ENCODE results near the gene RIC3.

RIC3 gene

DNA sequence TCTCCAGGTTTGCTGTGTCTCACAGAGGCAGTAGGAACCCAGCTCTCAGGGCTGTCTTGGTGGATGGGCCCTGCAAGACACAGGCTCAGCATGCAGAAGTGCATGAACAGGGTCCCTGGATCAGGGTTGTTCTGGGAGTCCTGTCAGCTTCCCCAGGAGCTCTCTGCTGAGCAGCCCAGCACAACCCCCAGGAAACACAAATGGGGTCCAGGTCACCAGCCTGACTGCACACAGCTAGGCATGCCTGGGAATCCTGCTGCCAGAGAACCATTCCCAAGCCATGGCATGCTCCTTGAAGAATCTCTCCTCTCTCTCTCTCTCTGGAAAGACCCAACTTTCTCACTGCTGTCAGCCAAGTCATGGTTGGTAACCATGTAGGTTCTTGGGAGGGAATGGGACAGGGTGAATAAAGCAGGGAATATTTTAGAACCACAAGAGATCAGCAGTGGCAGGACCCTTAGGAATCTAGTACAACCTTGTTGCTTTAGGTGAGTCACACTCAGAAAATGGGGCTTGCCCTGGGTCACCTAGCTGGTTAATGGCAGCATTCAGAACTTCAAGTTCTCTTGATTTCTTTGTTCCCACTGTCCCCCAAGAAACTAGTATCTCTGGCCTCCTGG, 66.4 kb downstream of the RIC3 start:
- no peak for FAIRE-seq

GRCh38 chr11:8101421-8101820, 67.4 kb downstream of the RIC3 start:
- no peak for FAIRE-seq

DNA sequence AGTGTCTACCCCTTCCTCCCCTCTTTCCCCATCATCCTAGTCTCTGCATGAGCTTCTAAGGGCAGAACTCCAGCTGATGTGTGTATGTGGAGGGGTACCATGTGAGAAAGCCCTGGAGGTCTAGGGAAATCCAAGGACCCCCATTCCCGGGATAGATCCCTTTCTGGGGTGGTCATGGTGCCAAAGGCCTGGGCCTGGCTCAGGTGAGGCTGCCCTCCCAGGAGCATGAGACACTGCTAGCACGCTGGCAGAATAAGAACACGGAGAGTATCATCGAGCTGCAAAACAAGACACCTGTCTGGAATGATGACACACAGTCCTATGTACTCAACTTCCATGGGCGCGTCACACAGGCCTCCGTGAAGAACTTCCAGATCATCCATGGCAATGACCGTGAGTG, 68.2 kb downstream of the RIC3 start:
- FAIRE-seq = no peak

GRCh38 chr11:8100158-8100557, 68.7 kb downstream of the RIC3 start:
- FAIRE-seq = no peak

DNA sequence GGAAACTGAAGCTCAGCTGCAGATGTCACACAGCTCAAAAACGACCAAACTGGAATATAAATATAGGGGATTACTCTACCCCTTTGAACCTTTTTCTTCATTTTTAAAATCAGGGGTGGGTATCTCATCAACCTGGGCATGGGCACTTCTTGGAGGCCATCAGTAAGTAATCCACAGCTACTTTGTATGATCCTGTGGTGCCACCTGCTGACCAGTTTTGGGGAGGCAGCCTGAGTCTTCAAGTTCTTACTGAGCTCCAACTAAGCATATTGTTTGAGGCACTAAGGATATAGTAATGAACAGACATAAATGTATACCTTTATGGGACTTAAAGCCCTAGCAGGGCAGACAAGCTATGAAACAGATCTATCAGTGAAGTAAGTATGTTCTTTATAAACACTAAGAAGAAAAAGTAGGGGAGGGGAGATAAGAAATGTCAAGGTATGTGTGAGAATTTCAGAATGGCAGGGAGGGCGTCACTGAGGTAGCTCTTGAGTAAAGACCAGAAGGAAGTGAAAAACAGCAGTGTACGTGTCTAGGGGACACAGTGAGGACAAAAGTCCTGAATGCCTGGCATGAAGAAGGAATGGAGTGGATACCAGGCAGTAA, 69.4 kb downstream of the RIC3 start:
- FAIRE-seq = no peak

DNA sequence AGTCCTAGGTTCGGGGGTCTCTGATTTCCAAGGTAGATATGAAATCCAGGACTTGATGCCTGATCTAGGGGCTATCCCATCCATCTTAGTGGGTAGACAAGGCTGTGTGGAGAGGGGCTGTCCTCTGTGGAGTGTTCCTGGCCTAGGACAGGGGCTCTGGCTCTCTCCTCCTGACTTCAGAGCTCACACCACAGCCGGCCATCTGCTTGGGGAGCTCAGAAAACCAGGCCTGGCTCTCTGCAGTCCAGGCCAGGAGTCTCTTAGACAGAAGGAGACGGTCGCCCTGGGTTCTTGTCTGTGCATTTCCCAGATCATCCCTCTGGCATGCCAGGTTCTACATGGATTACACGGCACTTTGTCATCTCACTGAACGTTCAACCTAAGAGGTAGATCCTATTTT, 69.9 kb downstream of the RIC3 start:
- FAIRE-seq = no peak

DNA sequence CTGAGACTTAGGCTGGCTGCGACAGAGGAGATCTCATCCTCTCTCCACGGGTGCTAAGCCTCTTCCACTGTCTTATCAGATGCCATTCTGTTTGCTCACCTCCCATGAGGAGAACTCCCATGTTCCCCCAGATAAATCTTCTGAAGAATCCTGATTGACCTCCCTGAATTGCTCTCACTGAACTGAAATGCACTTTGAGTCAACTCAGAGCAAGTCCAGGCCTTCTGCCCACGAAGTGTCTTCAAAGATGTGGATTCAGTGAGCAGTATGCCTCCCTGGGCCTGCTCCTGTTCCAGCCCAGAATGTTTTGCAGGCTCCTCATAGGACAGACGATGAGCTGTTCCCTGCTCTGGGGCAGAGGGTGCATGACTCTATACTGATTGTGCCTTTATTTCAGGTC, 70.5 kb downstream of the RIC3 start:
- no peak for FAIRE-seq

GRCh38 chr11:8097926-8098325, 70.9 kb downstream of the RIC3 start:
- no peak for FAIRE-seq

- FAIRE-seq = no peak
Measured at GRCh38 chr11:8097468-8097867, 71.4 kb downstream of the RIC3 start.

GRCh38 chr11:8097062-8097461, 71.8 kb downstream of the RIC3 start:
- no peak for FAIRE-seq

DNA sequence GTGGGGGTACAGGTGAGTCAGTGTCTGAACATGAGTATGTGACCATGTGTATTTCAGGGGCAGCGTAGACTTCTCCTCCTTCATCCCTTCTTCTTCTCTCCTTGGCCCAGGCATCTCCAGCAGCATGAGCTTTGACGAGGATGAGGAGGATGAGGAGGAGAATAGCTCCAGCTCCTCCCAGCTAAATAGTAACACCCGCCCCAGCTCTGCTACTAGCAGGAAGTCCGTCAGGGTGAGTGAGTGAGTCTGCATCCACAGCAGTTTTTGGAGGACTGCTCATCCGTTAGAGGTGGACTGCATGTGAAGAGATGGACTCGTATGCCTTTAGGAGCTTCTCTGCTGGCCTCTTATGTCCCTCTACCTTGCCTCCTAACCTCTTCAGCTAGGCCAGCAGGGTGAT, 72.2 kb downstream of the RIC3 start:
- no peak for FAIRE-seq

DNA sequence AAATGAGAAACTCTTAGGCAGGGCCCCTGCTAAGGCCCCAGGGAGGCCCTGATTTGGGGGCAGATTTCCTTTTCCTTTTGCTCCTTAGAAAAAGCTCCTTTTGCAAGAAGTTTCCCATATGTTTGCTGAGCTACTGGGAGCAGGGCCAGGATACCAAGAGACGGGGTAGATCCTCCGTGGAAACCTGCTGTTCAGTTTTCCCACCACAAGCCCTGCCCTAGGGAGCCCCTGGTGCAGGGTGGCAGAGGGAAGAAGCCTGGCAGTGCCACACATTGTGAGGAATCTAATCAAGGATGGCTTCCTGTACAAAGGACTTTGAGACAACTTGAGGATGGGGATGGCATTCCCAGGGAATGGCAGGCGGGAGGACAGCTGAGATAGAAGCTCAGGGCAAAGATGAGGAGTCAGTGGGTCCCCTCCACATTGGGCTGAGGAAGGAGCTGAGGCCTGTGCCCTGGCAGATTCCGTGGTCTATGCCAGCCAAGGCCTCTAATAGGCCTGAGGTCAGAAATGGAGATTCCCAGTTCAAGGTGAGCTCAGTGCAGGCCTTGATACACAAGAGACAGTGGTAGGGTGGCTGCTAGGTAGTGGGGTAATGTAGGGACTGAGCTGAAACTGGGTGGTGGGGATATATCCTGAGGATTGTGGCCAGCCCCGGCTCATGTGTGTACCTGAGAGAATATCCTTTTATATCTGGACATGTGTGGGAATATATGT, 72.9 kb downstream of the RIC3 start:
- no peak for FAIRE-seq

DNA sequence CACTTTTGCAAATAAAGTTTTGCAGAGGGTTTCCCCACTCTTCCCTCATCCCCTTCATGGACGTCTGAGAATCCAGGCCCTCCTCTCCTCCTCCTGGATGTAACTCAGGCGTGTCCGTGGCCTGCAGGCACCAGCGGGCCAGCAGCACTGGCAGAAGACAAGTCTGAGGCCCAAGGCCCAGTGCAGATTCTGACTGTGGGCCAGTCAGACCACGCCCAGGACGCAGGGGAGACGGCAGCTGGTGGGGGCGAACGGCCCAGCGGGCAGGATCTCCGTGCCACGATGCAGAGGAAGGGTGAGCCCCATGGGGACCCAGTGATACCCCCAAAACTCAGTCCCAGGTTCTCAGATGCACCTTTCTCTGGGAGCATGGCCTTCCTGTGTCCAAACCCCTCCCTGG, 73.5 kb downstream of the RIC3 start:
- no peak for FAIRE-seq

DNA sequence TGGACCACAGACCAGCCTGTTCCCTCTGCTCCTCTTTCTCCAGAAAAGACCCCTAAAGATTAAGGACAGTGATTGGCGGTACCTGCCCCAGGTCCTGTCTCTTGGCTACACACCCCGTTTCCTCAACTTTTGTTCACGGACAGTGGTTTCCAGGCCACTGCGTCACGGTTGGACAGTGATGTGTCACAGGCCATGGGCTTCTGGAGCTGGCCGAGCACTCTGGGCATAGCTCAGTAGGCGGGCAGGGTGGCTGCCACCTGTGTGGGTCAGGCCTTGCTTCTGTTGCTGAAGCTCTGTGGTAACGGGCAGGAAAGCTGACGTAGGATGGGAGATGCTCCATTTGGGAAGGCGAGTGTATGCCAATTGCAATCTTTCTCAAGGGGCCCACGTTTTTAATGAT, 74.2 kb downstream of the RIC3 start:
- FAIRE-seq = no peak

DNA sequence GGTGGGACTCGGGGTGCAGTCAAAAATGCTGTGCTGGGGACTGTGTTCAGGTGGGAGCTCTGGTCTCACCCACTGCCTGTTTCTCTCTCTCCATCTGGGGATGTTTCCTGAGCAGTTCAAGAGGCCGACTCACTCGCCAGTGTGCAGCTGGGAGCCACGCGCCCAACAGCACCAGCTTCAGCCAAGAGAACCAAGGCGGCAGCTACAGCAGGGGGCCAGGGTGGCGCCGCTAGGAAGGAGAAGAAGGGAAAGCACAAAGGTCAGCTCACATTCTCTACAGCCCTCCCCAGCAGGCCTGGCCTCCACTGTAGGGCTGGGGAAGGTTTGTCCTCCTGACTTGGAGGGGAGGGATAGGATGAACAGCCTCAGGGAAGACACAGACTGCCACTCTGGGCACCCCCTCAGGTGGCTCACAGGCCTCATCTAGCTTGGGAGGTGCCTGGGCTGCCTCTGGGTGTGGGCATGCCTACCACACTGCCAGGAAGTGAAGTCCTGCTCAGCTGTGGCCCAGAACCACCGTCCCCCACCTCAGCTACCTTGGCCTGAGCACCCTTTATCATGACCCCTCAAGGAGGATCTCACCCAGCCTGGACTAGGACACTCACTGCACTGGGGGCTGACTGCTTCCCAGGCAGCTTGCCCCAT, 74.8 kb downstream of the RIC3 start:
- FAIRE-seq = no peak

GRCh38 chr11:8092587-8093424, 76.0 kb downstream of the RIC3 start:
- no peak for FAIRE-seq

DNA sequence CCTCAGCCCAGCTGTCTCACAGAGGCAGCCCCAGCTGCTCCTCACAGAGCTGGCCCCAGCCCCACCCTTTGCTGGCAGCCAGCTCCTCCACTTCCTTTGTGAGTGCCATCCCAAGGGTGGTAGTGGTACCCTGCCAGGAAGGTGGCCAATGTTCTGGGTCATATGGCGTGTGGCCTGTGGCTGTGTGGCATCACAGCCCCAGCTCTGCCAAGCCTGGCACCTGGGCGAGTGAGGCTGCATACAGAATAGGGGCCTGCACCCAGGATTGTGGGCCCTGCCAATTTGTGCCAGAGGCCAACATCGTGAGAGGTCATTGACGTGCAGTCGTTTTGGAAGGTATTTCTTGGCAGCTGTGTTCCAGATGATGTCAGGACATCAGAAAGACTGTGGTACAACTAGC, 77.1 kb downstream of the RIC3 start:
- FAIRE-seq = no peak

- no peak for FAIRE-seq
Measured at GRCh38 chr11:8090756-8091155, 78.1 kb downstream of the RIC3 start.

DNA sequence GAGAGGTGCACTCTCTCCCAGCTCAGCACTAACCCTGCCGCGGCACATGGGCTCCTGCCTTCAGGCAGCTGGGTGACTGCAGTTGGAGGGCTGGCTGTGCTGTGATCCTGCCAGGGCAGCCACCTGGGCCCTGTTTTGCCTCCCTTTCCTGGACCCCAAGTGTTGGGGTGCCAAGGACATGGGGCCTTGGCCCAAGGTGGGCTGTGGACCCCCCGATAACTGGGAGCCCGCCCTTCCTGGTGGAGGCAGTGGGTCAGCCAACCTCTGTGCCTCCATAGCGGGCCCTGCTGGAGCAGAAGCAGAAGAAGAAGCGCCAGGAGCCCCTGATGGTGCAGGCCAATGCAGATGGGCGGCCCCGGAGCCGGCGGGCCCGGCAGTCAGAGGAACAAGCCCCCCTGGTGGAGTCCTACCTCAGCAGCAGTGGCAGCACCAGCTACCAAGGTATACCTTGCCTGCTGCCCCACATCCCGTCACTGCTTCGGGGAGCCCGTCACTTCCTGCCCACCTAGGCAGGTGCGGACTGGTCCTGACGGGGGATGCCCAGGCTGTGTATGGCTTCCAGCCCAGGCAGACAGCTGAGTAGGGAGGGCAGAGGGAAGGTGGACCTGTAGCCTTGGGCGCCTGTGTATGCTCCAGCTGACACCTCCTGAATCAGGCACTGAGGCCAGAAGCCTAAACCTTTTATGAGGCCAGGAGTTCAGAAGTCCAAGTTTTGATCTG, 78.9 kb downstream of the RIC3 start:
- FAIRE-seq = no peak

DNA sequence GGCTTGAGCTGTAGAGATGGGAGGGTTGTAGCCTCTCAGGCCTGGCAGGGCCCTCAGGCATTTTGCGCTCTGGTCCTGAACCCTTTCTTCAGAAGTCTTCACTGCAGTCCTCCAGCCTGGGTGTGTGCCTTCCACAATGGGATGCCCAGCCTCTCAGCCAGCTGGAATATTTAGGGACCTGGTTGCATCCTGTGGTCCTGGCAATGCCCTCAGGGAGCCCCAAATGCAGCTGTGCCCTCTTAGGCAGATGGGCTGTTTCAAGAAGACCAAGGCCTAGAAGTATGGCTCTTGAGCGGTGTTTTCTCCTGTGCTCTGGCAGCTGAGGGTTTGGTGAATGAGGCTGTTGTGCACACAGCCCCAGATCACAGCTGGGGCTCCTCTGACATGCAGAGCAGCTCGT, 81.1 kb downstream of the RIC3 start:
- no peak for FAIRE-seq

- no peak for FAIRE-seq
Measured at GRCh38 chr11:8087185-8087584, 81.6 kb downstream of the RIC3 start.

DNA sequence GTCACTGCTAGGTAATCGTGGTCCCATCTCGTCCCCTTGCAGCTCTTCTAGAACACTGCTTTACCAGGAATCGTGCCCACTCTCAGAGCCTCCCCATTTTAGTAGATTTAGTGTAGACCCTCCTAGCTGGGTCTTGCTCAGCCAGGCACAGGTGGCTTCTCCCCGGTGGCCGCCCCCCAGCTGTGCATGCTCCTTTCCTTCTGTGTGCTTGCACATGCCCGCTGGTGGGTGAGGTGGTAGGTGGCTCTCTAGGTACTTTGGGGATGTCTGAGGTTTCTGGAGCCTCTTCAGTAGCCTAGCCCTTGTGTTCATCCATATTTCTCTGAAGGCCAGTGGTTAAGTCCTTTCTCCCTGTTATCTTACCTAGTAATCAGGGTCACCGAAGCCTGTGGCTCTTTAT, 82.3 kb downstream of the RIC3 start:
- no peak for FAIRE-seq

Data from colon (tissue), 2 donors.